RPMI8226 (cell line): Measurements from ENCODE around the gene PCGF3.
"Not testable (repeated sequence)": the region's sequence is repeated elsewhere in the genome, so short reads cannot be mapped to it uniquely, and the experiment has no call there.

Experiments used
- DNase-seq: peaks from one replicate; pipeline ENCODE4 v3.0.0-alpha.2; 2015

The PCGF3 gene

GRCh38 chr4:668219-668618 lies 37.4 kb upstream of the PCGF3 start:
- not testable (repeated sequence) for DNase-seq

GRCh38 chr4:669806-670559 lies 35.6 kb upstream of the PCGF3 start:
- not testable (repeated sequence) for DNase-seq

GRCh38 chr4:671769-672168 lies 33.9 kb upstream of the PCGF3 start:
- DNase-seq: no peak

- no peak for DNase-seq
Measured at GRCh38 chr4:673349-674091, 32.1 kb upstream of the PCGF3 start.

- peak; percentile 95 for DNase-seq
Measured at GRCh38 chr4:674172-675035, 31.2 kb upstream of the PCGF3 start, which contains the start of the genes ATP5ME and MYL5. ATP5ME (minus strand) TSS chr4:674276; CDS start chr4:674247, 29 bp downstream. MYL5 (plus strand) TSS chr4:674542; CDS start chr4:678027, 3,485 bp downstream.

GRCh38 chr4:675036-675882 lies 30.4 kb upstream of the PCGF3 start:
- DNase-seq: peak; percentile 11

- no peak for DNase-seq
Measured at GRCh38 chr4:675980-676870, 29.4 kb upstream of the PCGF3 start.

- DNase-seq: no peak
Measured at GRCh38 chr4:676871-677235, 28.8 kb upstream of the PCGF3 start.

- peak; percentile 25 for DNase-seq
Measured at GRCh38 chr4:677431-678293, 28.0 kb upstream of the PCGF3 start.

- no peak for DNase-seq
Measured at GRCh38 chr4:678331-679103, 27.1 kb upstream of the PCGF3 start.

- DNase-seq: no peak
Measured at GRCh38 chr4:679104-679481, 26.5 kb upstream of the PCGF3 start.

- no peak for DNase-seq
Measured at GRCh38 chr4:679629-680028, 26.0 kb upstream of the PCGF3 start.

GRCh38 chr4:680091-680490 lies 25.5 kb upstream of the PCGF3 start:
- no peak for DNase-seq

GRCh38 chr4:680551-680927 lies 25.1 kb upstream of the PCGF3 start:
- no peak for DNase-seq

GRCh38 chr4:680928-681645 lies 24.5 kb upstream of the PCGF3 start:
- no peak for DNase-seq

GRCh38 chr4:681736-682451 lies 23.7 kb upstream of the PCGF3 start:
- no peak for DNase-seq

- no peak for DNase-seq
Measured at GRCh38 chr4:682490-683172, 23.0 kb upstream of the PCGF3 start.
